ENCODE data around the gene DCAF11. TPM values are rescaled to one million over a fixed set of nuclear protein-coding genes. Genes with fewer than 3 reads are reported as not detected.
A peak's percentile ranks its signal among the peaks of the same experiment; 100 is the strongest.

Gene DCAF11
- 10 to 100 TPM; 75.4 to 83.3 (median 77.3) TPM for polyA plus RNA-seq (ENCODE audit: insufficient read length in 3 of 3)

- DNase-seq (ENCODE audit: low read depth in 3 of 3, low spot score in 2 of 3), result peak; percentile 98 to 99 (median 99)
These were observed at the start of gene DCAF11, which contains the start of gene NRL for GRCh38 chr14:24114532-24115421. TSS of gene DCAF11 (plus strand) at chr14:24114777. CDS start at chr14:24115595, 818 bp downstream. TSS of gene NRL (minus strand) at chr14:24114949. CDS start at chr14:24082848, 32,101 bp downstream.

DNA sequence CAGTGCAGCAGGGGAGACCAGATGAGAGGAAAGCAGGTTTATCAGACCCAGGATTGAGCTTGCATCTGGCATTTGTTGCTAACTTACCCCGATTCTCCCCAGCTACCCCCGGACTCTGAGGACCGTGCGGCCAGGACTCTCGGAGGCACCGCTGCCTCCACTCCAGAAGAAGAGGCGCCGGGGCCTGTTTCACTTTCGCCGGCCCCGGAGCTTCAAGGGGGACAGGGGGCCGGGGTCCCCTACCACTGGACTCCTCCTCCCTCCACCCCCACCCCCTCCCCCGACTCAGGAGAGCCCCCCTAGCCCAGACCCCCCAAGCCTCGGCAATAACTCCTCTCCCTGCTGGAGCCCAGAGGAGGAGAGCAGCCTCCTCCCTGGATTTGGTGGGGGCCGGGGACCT lies 49.7 kb upstream of the DCAF11 start:
- no peak for DNase-seq (ENCODE audit: low read depth in 3 of 3, low spot score in 2 of 3)

GRCh38 chr14:24065408-24065807 lies 49.2 kb upstream of the DCAF11 start:
- no peak for DNase-seq (ENCODE audit: low read depth in 3 of 3, low spot score in 2 of 3)

DNA sequence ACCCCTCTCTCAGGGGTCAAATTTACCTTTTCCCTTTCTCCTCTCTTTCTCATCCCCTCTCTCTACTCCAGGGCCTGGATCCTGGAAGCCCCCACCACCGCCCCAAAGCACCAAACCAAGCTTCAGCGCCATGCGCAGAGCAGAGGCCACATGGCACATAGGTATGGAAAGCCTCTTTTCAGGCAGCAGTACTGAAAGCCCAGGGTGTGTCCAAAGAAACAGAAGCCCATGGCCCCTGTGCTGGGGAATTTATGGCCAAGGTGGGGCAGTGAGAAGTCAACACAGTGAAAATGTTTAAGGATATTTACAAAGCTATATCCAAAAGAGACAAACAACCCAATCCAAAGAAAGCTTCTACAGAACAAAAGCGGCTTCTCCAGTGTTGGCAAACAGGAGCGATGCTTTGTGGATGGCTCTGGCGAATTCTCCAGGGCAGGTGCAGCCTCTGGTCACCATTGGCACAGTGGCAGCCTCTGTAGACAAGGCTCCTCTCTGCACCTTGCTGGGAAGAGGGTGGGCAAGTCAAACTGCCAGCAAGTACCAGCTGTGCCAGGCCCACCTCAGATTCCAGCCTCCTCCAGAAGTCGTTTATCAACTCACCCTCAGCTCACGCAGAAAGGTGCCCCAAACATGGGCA lies 48.0 kb upstream of the DCAF11 start:
- DNase-seq (ENCODE audit: low read depth in 3 of 3, low spot score in 2 of 3), result no peak

DNA sequence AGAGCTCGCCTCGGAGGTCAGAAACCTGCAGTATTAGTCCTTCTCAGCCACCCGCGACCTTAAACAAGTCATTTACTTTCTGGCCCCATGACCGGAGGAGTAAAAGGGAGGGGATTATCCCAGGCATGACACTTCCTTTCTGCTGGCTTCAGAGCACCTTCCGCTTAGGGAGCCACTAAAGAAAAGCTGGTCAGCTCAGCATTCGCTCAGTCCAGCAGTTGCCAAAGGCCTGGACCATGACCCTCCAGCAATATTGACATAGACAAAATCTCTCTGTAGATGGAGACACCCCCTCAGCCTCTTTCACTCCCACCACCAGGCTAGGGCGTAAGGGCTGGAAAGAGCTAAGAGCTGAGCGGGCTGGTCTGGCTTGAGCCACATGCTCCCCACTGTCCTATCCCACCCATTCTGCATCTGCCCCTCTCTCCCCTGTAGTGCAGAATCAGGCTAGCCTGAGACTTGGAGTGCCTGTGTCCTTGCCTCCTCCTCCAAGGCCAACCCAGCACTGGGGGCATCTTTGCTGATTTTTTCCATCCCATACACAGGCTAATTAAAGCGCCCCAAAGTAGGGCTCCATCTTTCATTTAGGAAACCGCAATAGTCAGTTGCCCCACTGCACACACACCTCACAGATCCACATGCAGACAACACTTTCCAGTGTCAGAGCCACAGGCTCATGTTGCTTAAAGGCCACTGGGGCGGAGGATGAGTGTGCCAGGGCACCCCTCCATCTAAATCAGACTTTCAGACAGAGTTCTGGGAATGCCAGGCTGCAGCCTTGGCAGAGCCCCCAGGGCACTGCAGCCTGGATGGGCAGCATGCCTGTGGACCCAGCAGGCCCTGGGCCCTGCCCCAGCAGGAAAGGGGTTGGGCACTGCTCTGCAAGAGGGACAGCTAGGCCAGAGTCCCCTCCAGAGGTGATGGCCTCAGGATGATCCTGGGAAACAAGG lies 47.2 kb upstream of the DCAF11 start:
- DNase-seq (ENCODE audit: low read depth in 3 of 3, low spot score in 2 of 3), result no peak

- DNase-seq (ENCODE audit: low read depth in 3 of 3, low spot score in 2 of 3), result no peak
These were observed 45.7 kb upstream of the DCAF11 start for GRCh38 chr14:24068711-24069410.

- DNase-seq (ENCODE audit: low read depth in 3 of 3, low spot score in 2 of 3), result no peak
These were observed 45.2 kb upstream of the DCAF11 start for GRCh38 chr14:24069411-24069735.

DNA sequence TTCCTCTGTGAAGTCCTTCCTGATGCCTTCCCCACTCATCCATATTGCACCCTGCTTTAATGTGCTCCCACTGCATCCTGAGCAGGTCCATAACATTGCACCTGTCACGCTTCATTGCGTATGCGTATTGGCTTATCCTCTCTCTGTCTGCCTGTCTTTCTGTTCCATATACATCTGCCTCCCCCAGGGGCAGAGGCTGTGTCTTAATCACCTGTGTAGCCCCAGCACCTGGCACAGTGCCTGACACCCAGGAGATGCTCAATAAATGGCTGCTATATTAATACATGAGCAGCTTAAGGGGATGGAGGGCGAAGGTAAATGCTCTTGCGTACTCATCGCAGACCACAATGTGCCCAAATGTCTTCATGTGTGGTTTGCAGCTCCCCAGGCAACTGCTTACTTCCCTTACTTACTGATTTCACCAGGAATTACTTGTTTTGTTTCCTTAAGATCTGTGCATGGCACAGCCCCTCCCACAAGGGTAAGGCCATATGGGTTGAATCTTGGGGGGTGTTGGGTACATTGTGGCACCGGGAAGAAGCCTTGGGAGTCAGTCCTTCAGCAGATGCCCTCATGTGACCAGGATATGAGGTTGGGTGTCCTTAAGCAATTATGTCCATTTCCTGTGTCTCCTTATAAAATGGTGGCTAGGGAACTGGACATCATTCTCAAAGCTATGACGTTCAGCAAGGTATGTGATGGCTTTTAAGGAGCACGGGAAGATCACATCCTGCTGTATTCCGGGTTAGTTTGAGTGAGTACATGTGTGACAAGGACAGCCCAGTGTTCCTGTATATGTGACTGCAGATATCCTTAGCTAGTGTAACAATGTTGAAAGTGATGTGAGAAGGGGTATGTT lies 44.1 kb upstream of the DCAF11 start:
- no peak for DNase-seq (ENCODE audit: low read depth in 3 of 3, low spot score in 2 of 3)

- DNase-seq (ENCODE audit: low read depth in 3 of 3, low spot score in 2 of 3), result no peak
These were observed 43.4 kb upstream of the DCAF11 start, which contains the start of gene CPNE6 for GRCh38 chr14:24071144-24071697. TSS of gene CPNE6 (plus strand) at chr14:24071562. CDS start at chr14:24072937, 1,375 bp downstream.

DNA sequence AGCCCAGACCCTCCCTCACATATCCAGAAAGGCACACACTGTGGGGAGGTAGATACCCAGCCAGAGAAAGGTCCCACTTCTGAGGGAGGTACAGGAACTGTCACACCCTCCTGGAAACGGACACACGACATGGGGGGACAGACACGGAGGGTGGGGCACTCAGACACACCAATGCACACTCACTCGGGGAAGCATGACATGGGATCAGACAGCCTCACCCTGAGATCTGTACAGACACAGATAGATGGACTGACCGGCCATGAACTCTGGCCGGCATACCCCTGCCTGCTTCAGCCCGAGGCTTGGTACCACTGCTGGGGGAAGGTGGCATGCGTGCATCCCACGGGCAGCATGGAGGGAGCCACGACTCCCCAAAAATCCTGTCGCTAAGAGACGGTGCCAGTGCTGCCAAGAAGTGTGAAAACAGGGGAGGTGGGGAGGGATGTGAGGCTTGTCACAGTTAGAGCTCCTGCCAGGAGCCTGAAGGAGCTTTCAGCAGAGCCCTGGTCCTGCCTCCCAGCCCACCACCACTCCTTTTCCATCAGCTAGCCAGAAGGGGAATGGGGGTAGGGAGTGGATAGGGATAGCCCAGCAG lies 42.6 kb upstream of the DCAF11 start:
- no peak for DNase-seq (ENCODE audit: low read depth in 3 of 3, low spot score in 2 of 3)

DNA sequence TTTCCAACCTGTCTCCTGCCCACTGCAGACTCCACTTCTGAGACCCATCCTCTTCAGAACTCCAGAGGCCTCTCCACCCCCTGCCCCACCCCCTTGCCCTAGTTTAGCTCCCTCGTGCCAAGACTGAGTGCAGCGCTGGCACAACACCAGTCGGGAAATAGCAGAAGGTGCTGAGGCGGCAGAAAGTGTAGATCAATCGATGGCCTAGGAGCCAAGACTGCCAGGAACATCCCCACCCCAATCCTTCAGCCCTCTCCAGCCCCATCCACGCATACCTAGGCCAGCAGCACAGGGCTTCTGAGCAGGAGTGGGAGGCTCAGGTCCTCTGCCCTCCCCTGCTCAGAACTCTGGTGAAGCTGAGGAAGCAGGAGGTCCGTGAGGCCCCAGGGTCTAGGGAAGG lies 42.1 kb upstream of the DCAF11 start:
- DNase-seq (ENCODE audit: low read depth in 3 of 3, low spot score in 2 of 3), result no peak

- DNase-seq (ENCODE audit: low read depth in 3 of 3, low spot score in 2 of 3), result no peak
These were observed 41.4 kb upstream of the DCAF11 start for GRCh38 chr14:24072881-24073877.

DNA sequence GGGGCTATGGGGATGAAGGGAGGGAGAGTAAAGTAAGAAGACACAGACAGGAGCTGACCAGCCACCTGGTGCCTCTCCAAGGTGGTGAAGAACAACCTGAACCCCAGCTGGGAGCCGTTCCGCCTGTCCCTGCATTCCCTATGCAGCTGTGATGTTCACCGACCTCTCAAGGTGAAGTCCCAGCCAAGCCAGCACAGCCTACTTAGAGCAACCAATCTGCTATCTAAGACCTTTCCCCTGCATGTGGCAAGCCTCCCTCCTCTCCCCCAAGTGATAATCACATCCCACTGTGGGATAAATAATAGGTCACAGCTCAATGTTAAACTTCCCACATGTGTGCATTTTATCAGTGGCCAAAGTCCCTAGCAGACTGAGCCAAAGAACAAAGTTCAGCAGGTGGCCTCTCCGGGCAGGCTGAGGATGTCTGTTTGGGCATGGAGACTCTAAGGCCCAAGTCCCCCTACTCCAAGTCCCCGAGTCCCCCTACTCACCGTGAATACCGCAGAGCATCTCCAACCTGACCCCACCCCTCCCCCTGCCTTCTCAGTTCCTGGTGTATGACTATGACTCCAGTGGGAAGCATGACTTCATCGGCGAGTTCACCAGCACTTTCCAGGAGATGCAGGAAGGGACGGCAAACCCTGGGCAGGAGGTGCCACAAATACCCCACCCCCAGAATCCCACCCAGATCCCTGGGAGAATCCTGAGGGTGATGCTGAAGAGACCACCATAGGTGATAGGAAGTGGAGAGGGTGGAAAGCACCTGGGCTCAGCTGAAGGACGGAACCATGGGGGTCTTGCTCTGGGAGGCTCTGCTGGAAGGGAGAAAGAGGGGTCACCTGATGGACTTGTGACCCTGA lies 39.7 kb upstream of the DCAF11 start:
- no peak for DNase-seq (ENCODE audit: low read depth in 3 of 3, low spot score in 2 of 3)

GRCh38 chr14:24075485-24076301 lies 38.9 kb upstream of the DCAF11 start:
- no peak for DNase-seq (ENCODE audit: low read depth in 3 of 3, low spot score in 2 of 3)

DNA sequence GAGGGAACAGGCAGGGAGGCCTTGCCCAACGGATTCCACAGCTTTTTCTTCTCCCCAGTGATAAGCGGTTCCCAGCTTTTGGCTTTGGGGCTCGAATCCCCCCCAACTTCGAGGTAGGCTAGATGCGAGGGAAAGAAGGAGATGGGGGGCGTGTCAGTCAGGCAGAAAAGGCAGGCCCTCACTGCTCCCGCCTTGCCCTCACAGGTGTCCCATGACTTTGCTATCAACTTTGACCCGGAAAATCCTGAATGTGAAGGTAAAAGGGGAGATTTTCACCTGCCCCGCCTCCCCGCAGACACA lies 38.3 kb upstream of the DCAF11 start:
- DNase-seq (ENCODE audit: low read depth in 3 of 3, low spot score in 2 of 3), result no peak

DNA sequence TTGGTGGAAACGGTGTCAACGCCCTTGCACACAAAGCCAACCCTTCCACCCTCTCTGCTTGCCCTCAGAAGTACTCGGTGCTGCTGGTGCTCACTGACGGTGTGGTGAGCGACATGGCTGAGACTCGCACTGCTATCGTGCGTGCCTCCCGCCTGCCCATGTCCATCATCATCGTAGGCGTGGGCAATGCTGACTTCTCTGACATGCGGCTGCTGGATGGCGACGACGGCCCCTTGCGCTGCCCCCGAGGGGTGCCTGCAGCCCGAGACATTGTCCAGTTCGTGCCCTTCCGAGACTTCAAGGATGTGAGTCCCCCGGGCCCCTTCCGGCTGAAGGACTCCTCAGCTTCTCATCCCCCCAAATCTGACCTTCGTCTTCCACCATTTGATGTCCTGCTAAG lies 37.5 kb upstream of the DCAF11 start:
- no peak for DNase-seq (ENCODE audit: low read depth in 3 of 3, low spot score in 2 of 3)

Measured in right renal cortex interstitium (tissue), 3 donors.